Neural cell (in vitro differentiated cells): ENCODE measurements around the gene PSEN1. TPM values are rescaled to one million over a fixed set of nuclear protein-coding genes. Genes with fewer than 3 reads are reported as not detected.

Experiments used
- H2AFZ ChIP-seq: fragments of 200-600, 300-800 bp; sonication (generic), shearing (Covaris generic); 2 replicates; pipeline ENCODE4 v1.6.0; 2014; ENCODE audit warnings: low read depth, mild to moderate bottlenecking, antibody characterized with exemption, low read length, moderate library complexity
- H3F3A ChIP-seq: fragments of 200-600 bp; shearing (Covaris generic); 2 replicates; pipeline ENCODE4 v1.6.1; 2016; ENCODE audit warnings: mild to moderate bottlenecking, moderate library complexity, mixed read lengths, antibody characterized with exemption, low read length; ENCODE audit not compliant: insufficient read depth, poor library complexity, severe bottlenecking
- H3K27ac ChIP-seq: fragments of 200-600, 300-800 bp; sonication (generic), shearing (Covaris generic); 2 replicates; pipeline ENCODE4 v1.5.1; 2014; ENCODE audit warnings: mild to moderate bottlenecking, low read length, moderate library complexity
- H3K27me3 ChIP-seq: fragments of 300-800, 200-600 bp; sonication (generic), shearing (Covaris generic); 2 replicates; pipeline ENCODE4 v1.6.0; 2014; ENCODE audit warnings: mild to moderate bottlenecking, low read depth, low read length, moderate library complexity; ENCODE audit not compliant: insufficient read depth
- H3K36me3 ChIP-seq: fragments of 300-800, 200-600 bp; sonication (generic), shearing (Covaris generic); 2 replicates; pipeline ENCODE4 v1.5.1; 2014; ENCODE audit warnings: mild to moderate bottlenecking, antibody characterized with exemption, low read length, moderate library complexity; ENCODE audit not compliant: insufficient read depth
- H3K4me2 ChIP-seq: fragments of 300-800, 200-600 bp; sonication (generic), shearing (Covaris generic); 2 replicates; pipeline ENCODE4 v1.6.0; 2014; ENCODE audit warnings: mild to moderate bottlenecking, low read length
- H3K4me3 ChIP-seq: fragments of 300-800, 200-600 bp; sonication (generic), shearing (Covaris generic); 2 replicates; pipeline ENCODE4 v1.5.1; 2014; ENCODE audit warnings: mild to moderate bottlenecking, low read length, moderate library complexity
- H3K79me2 ChIP-seq: fragments of 200-600 bp; shearing (Covaris generic); replicated peaks from 2 replicates; pipeline ENCODE4 v1.6.0; 2014; ENCODE audit warnings: mild to moderate bottlenecking, low read length, moderate library complexity; ENCODE audit not compliant: insufficient read depth
- H3K9ac ChIP-seq: fragments of 300-800, 200-600 bp; sonication (generic), shearing (Covaris generic); 2 replicates; pipeline ENCODE4 v1.6.1; 2016; ENCODE audit warnings: mild to moderate bottlenecking, low read length, mixed read lengths
- H3K9me2 ChIP-seq: fragments of 200-600 bp; shearing (Covaris generic); 2 replicates; pipeline ENCODE4 v1.6.1; 2016; ENCODE audit warnings: mild to moderate bottlenecking, low read length, mixed read lengths; ENCODE audit not compliant: insufficient read depth
- H3K9me3 ChIP-seq: fragments of 200-600, 300-800 bp; sonication (generic), shearing (Covaris generic); 2 replicates; pipeline ENCODE4 v1.6.1; 2016; ENCODE audit warnings: mild to moderate bottlenecking, mixed run types, low read length, moderate library complexity, mixed read lengths
- H4K20me1 ChIP-seq: fragments of 200-600 bp; shearing (Covaris generic); 2 replicates; pipeline ENCODE4 v1.6.1; 2016; ENCODE audit warnings: mild to moderate bottlenecking, mixed run types; ENCODE audit not compliant: insufficient read depth
- CTCF ChIP-seq: fragments of 450-650 bp; IDR thresholded peaks from 2 replicates; pipeline ENCODE4 v1.5.1; 2014; ENCODE audit warnings: antibody characterized with exemption, mild to moderate bottlenecking, moderate library complexity; ENCODE audit not compliant: poor library complexity, severe bottlenecking
- EP300 ChIP-seq: fragments of 450-650 bp; conservative IDR thresholded peaks from 2 replicates; pipeline ENCODE4 v1.6.1; 2014; ENCODE audit warnings: antibody characterized with exemption, mild to moderate bottlenecking, moderate library complexity; ENCODE audit not compliant: poor library complexity, severe bottlenecking
- MXI1 ChIP-seq: fragments of 450-650 bp; conservative IDR thresholded peaks from 2 replicates; pipeline ENCODE4 v1.6.1; 2014; ENCODE audit warnings: antibody characterized with exemption, mild to moderate bottlenecking; ENCODE audit not compliant: poor library complexity, severe bottlenecking
- RAD21 ChIP-seq: fragments of 450-650 bp; conservative IDR thresholded peaks from 2 replicates; pipeline ENCODE4 v1.6.1; 2014; ENCODE audit warnings: antibody characterized with exemption, mild to moderate bottlenecking, moderate library complexity
- REST ChIP-seq: IDR thresholded peaks from 2 replicates; pipeline ENCODE4 v1.6.1; 2012; ENCODE audit warnings: borderline replicate concordance
- SMC3 ChIP-seq: fragments of 450-650 bp; conservative IDR thresholded peaks from 2 replicates; pipeline ENCODE4 v1.6.1; 2014; ENCODE audit warnings: antibody characterized with exemption, mild to moderate bottlenecking, moderate library complexity; ENCODE audit not compliant: poor library complexity
- polyA plus RNA-seq: library from polyadenylated mRNA; depleted of rRNA; stranded (reverse); fragments of >200 nt; gene quantifications from 2 replicates; pipeline ENCODE4 v1.2.3, GENCODE V29; 2014

Gene PSEN1
- polyA plus RNA-seq, 1 donor from 2014 or later, result 40.3 TPM

DNA sequence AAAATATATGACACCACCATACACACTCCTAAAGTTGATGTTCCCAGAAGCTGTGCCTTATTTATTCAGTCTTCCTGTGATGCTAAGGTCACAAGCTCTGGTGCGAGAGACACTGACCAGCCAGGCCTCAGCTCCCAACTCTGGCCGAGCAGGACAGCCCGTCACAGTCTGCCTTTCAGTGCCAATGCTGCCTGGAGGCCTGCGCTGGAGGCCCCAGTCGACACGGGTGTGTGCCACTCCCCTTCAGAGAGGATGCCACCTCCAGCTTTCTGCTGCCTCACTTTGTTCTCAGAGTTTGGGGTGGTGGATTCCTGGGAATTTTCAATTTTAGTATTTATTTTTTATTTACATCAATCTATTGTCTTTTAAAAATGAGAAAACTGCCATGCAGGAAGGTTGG lies 93.7 kb downstream of the PSEN1 start:
- H3K36me3 ChIP-seq, result peaks cover 5% of the 10 kb centered on the region
- H3K4me3 ChIP-seq, result no peak overlapping the region
- no peaks in the 10 kb centered on the region for H3K79me2 ChIP-seq
- H3K27me3 ChIP-seq, result no peaks in the 10 kb centered on the region
- no peaks in the 10 kb centered on the region for H3K9me2 ChIP-seq
- TF ChIP-seq SMC3 (no peak), MXI1 (no peak), EP300 (no peak), RAD21 (no peak), CTCF (no peak)
- H3K4me2 ChIP-seq, result no peak overlapping the region
- H4K20me1 ChIP-seq, result no peaks in the 10 kb centered on the region
- H3F3A ChIP-seq, result no peaks in the 10 kb centered on the region
- H3K9ac ChIP-seq, result no peak overlapping the region
- H3K27ac ChIP-seq, result no peak overlapping the region
- no peaks in the 10 kb centered on the region for H3K9me3 ChIP-seq
- H2AFZ ChIP-seq, result no peak overlapping the region

DNA sequence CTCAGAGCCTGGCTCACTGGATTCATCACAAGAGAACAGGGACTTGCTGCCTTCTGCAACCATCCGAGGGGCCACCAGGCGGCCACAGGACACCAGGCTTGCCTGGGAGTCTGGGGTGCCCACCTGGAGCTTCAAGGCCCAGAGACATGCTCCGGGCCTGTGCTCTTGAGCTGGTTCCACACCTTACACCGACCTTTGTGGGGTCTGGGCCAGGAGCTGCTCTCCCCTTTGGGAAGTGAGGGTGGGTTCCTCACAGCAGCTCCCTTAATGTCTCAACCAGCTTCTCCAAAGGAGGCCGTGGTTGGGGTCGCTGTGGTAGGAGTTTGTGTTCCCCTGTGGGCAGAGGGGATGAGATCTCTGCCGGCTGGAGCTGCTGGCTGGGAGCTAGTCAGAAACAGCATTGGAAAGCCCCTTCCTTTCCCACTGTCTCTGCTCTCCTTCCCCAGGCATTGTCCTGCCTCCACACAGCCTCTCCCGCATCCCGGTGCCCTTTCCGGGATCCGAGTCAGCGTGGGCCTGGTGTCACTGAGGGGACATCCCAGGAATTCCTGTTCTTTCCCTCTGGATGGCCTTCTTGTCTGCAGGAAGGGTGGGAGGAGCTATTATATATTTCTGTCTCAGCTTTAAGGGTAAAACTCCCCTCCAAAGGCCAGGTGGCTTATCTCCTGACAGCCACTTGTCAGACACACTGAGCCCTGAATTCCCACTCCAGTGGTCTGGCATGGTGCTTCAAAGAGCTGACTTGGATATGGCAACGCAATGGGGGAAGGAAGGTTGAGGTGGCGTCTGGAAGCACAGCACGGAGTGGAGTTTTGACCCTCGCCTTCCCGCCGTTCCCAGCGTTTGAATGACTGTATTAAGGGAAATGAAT lies 95.9 kb downstream of the PSEN1 start:
- H4K20me1 ChIP-seq, result no peaks in the 10 kb centered on the region
- H2AFZ ChIP-seq, result no peak overlapping the region
- peaks cover 13% of the 10 kb centered on the region for H3K27me3 ChIP-seq
- H3K9me3 ChIP-seq, result no peaks in the 10 kb centered on the region
- H3K9me2 ChIP-seq, result no peaks in the 10 kb centered on the region
- H3K36me3 ChIP-seq, result peaks cover 5% of the 10 kb centered on the region
- no peaks in the 10 kb centered on the region for H3K79me2 ChIP-seq
- H3K4me3 ChIP-seq, result no peak overlapping the region
- H3K27ac ChIP-seq, result no peak overlapping the region
- H3F3A ChIP-seq, result no peaks in the 10 kb centered on the region
- H3K9ac ChIP-seq, result no peak overlapping the region
- TF ChIP-seq CTCF (no peak), SMC3 (no peak), REST (no peak)
- no peak overlapping the region for H3K4me2 ChIP-seq
